ENCODE results near the gene PRKAG2.

- TF ChIP-seq CTCF (IDR thresholded peaks at IDR 0.05; ENCODE audit: low read depth, low read length, poor library complexity, severe bottlenecking) (no peak), EZH2phosphoT487 (IDR thresholded peaks at IDR 0.05; ENCODE audit: borderline replicate concordance, low read length) (no peak)
Measured at GRCh38 chr7:151810441-151811232, 66.3 kb downstream of the PRKAG2 start.

Data from DOHH2 (cell line).